Measurements from ENCODE around the gene CCDC181.

GRCh38 chr1:169414952-169415351 is 12.3 kb downstream of the CCDC181 start:
- no peak for TF ChIP-seq EZH2 (IDR thresholded peaks at IDR 0.05; ENCODE audit: borderline replicate concordance, insufficient read depth, low read depth, low read length, poor library complexity, severe bottlenecking)
- TF ChIP-seq CTCF (IDR thresholded peaks at IDR 0.05), result no peak

All from B cell (primary cell).